CD14-positive monocyte (primary cell): ENCODE results near the gene SLC17A5. TPM values are rescaled to one million over a fixed set of nuclear protein-coding genes. Genes with fewer than 3 reads are reported as not detected.

Experiments
- DNase-seq, 3 donors: peaks; one replicate each; pipeline ENCODE4 v3.0.0-alpha.2; 2011 to 2022
- H2AFZ ChIP-seq: 2 replicates; pipeline ENCODE4 v1.6.0; 2012; ENCODE audit warnings: mild to moderate bottlenecking, low read depth, low read length, inconsistent platforms; ENCODE audit not compliant: insufficient read depth, poor library complexity, severe bottlenecking
- H3K27ac ChIP-seq, 2 donors: 1 replicate in 1 of 2; 2 replicates in 1 of 2; pipeline ENCODE4 v1.5.1; 2012 to 2013; ENCODE audit warnings: low read length in 2 of 2, control low read depth in 1 of 2, inconsistent platforms in 1 of 2, low read depth in 1 of 2, mild to moderate bottlenecking in 1 of 2
- H3K27me3 ChIP-seq, 2 donors: one replicate each; pipeline versions ENCODE4 v1.6.0 to v1.6.1; 2011 to 2013; ENCODE audit warnings: low read length in 2 of 2; ENCODE audit not compliant: control insufficient read depth in 2 of 2, insufficient read depth in 2 of 2
- H3K36me3 ChIP-seq, 2 donors: replicated peaks in 1 of 2; 1 replicate in 1 of 2; 2 replicates in 1 of 2; pipeline versions ENCODE4 v1.5.1 to v1.6.1; 2012 to 2013; ENCODE audit warnings: low read length in 2 of 2, control low read depth in 1 of 2, inconsistent platforms in 1 of 2, mild to moderate bottlenecking in 1 of 2; ENCODE audit not compliant: insufficient read depth in 2 of 2, control insufficient read depth in 1 of 2
- H3K4me1 ChIP-seq, 2 donors: 1 replicate in 1 of 2; 2 replicates in 1 of 2; pipeline versions ENCODE4 v1.5.1 to v1.6.1; 2012 to 2013; ENCODE audit warnings: low read length in 2 of 2, control low read depth in 1 of 2, inconsistent platforms in 1 of 2, mild to moderate bottlenecking in 1 of 2, moderate library complexity in 1 of 2; ENCODE audit not compliant: insufficient read depth in 2 of 2, control insufficient read depth in 1 of 2
- H3K4me2 ChIP-seq: replicated peaks from 2 replicates; pipeline ENCODE3; 2012; ENCODE audit warnings: low read length, moderate library complexity, mild to moderate bottlenecking; ENCODE audit not compliant: poor library complexity, severe bottlenecking; ENCODE audit errors: extremely low read depth
- H3K4me3 ChIP-seq, 3 experiments: fragments of 200-600 bp in 1 of 3; sonication (generic) in 1 of 3; replicated peaks in 1 of 3; 1 replicate in 2 of 3; 2 replicates in 1 of 3; pipeline ENCODE4 v1.5.1; 2011 to 2013; ENCODE audit warnings: low read length in 3 of 3, mild to moderate bottlenecking in 3 of 3, control low read depth in 2 of 3, low read depth in 2 of 3, inconsistent platforms in 1 of 3, moderate library complexity in 1 of 3
- H3K79me2 ChIP-seq: 2 replicates; pipeline ENCODE4 v1.6.0; 2012; ENCODE audit warnings: mild to moderate bottlenecking, control low read depth, inconsistent platforms, low read length, moderate library complexity; ENCODE audit not compliant: insufficient read depth
- H3K9ac ChIP-seq: 2 replicates; pipeline ENCODE4 v1.6.0; 2017; ENCODE audit warnings: low read length, mild to moderate bottlenecking; ENCODE audit not compliant: insufficient read depth, poor library complexity, severe bottlenecking
- H3K9me3 ChIP-seq, 2 donors: replicated peaks in 1 of 2; 1 replicate in 1 of 2; 2 replicates in 1 of 2; pipeline versions ENCODE4 v1.5.1 to v1.6.1; 2012 to 2013; ENCODE audit warnings: low read length in 2 of 2, control low read depth in 1 of 2; ENCODE audit not compliant: control insufficient read depth in 1 of 2, insufficient read depth in 1 of 2
- H4K20me1 ChIP-seq: 2 replicates; pipeline ENCODE4 v1.6.0; 2012; ENCODE audit warnings: mild to moderate bottlenecking, low read length, control low read depth, moderate library complexity; ENCODE audit not compliant: insufficient read depth
- H3K27ac Mint-ChIP-seq, 7 donors: one replicate each; pipeline ENCODE4 v1.8.0; 2020; ENCODE audit warnings: mild to moderate bottlenecking in 7 of 7, mixed read lengths in 7 of 7, moderate library complexity in 6 of 7, inconsistent platforms in 2 of 7
- H3K27me3 Mint-ChIP-seq, 3 donors: one replicate each; pipeline ENCODE4 v1.8.0; 2021 to 2022; ENCODE audit warnings: low read depth in 3 of 3, mild to moderate bottlenecking in 3 of 3, mixed read lengths in 3 of 3, moderate library complexity in 3 of 3, inconsistent platforms in 1 of 3
- H3K36me3 Mint-ChIP-seq, 2 donors: one replicate each; pipeline ENCODE4 v1.8.0; 2020; ENCODE audit warnings: mixed read lengths in 2 of 2, inconsistent platforms in 1 of 2, mild to moderate bottlenecking in 1 of 2
- H3K4me1 Mint-ChIP-seq: one replicate; pipeline ENCODE4 v1.8.0; 2020; ENCODE audit warnings: mild to moderate bottlenecking, mixed read lengths
- H3K4me3 Mint-ChIP-seq, 2 donors: one replicate each; pipeline ENCODE4 v1.8.0; 2020; ENCODE audit warnings: mild to moderate bottlenecking in 2 of 2, mixed read lengths in 2 of 2, moderate library complexity in 1 of 2
- H3K9me3 Mint-ChIP-seq, 7 donors: one replicate each; pipeline ENCODE4 v1.8.0; 2020 to 2022; ENCODE audit warnings: mixed read lengths in 7 of 7, mild to moderate bottlenecking in 6 of 7, moderate library complexity in 6 of 7, inconsistent platforms in 2 of 7
- WGBS: methylation state at CpG from one replicate; pipeline ENCODE4 v1.1.5; 2013; ENCODE audit warnings: missing lambda C conversion rate; ENCODE audit not compliant: insufficient coverage; 5-methylcytosine and 5-hydroxymethylcytosine counted together
- intact Hi-C, 2 donors: fragments of 100-400 bp; cut with micrococcal nuclease; formaldehyde crosslinking; loops; one replicate each; pipeline versions ENCODE4 v1.15.0 to v1.15.1; 2023
- polyA plus RNA-seq, 3 donors: library from polyadenylated mRNA; depleted of rRNA in 1 of 3; unstranded in 2 of 3; stranded (reverse) in 1 of 3; fragments of 300-500 nt in 2 of 3; fragments of >200 nt in 1 of 3; fragmentation: Illumina TruSeq in 2 of 3; gene quantifications; 1 replicate in 2 of 3; 2 replicates in 1 of 3; pipeline ENCODE4 v1.2.3, GENCODE V29; 2012 to 2021
- TF ChIP-seq, protein P1 (sequence below): fragments of 200-600 bp; IDR thresholded peaks from one replicate; pipeline ENCODE4 v1.8.0; 2022; ENCODE audit warnings: antibody characterized with exemption, mild to moderate bottlenecking

SLC17A5 gene
- polyA plus RNA-seq, 3 donors, result 5.3 to 11.6 (median 9.4) TPM

DNA sequence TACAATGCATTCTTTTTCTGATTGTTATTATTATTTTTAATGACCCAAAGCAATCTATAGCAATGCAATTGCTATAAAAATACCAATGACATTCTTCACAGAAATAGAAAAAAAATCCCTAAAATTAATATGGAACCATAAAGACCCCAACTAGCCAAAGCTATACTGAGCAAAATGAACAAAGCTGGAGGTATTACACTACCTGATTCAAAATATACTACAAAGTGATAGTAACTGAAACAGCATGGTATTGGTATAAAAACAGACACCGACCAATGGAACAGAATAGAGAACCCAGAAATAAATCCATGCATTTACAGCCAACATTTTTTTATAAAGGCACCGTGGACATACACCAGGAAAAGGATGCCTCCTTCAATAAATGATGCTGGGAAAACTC, 72.5 kb downstream of the SLC17A5 start:
- Histone ChIP-seq H3K27ac (peak overlapping the region; percentile 96 to 99), H3K79me2 (no peaks in the 10 kb centered on the region), H3K36me3 (no peaks in the 10 kb centered on the region), H2AFZ (peak overlapping the region; percentile 47), H3K4me3 (peak overlapping the region in 1 of 3 experiments; percentile 38), H3K9ac (peak overlapping the region; percentile 90), H3K4me1 (peaks cover 54 to 66% of the 10 kb centered on the region in 2 donors), H3K27me3 (no peaks in the 10 kb centered on the region), H3K4me2 (peak overlapping the region; percentile 76), H3K9me3 (no peaks in the 10 kb centered on the region), H4K20me1 (no peaks in the 10 kb centered on the region)
- intact Hi-C loops, result loop anchor here (2.0 to 10.0 kb wide), 2 partner anchors 60 to 74 kb away; partner anchors contain the start of genes EEF1A1 (in 2 of the 2) and SLC17A5 (in 1 of the 2)
- TF ChIP-seq, protein P1, sequence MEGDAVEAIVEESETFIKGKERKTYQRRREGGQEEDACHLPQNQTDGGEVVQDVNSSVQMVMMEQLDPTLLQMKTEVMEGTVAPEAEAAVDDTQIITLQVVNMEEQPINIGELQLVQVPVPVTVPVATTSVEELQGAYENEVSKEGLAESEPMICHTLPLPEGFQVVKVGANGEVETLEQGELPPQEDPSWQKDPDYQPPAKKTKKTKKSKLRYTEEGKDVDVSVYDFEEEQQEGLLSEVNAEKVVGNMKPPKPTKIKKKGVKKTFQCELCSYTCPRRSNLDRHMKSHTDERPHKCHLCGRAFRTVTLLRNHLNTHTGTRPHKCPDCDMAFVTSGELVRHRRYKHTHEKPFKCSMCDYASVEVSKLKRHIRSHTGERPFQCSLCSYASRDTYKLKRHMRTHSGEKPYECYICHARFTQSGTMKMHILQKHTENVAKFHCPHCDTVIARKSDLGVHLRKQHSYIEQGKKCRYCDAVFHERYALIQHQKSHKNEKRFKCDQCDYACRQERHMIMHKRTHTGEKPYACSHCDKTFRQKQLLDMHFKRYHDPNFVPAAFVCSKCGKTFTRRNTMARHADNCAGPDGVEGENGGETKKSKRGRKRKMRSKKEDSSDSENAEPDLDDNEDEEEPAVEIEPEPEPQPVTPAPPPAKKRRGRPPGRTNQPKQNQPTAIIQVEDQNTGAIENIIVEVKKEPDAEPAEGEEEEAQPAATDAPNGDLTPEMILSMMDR, result no peak
- DNase-seq, result no peak
- peaks cover 55% of the 10 kb centered on the region for H3K4me1 Mint-ChIP-seq
- peak overlapping the region; percentile 96 to 100 (median 99) for H3K27ac Mint-ChIP-seq
- 70% methylated on average over 2 of the region's 2 CpGs for WGBS
- H3K27me3 Mint-ChIP-seq, result no peaks in the 10 kb centered on the region
- H3K9me3 Mint-ChIP-seq, result peaks cover 0 to 3% (median 1%) of the 10 kb centered on the region in 7 donors
- H3K4me3 Mint-ChIP-seq, result no peak overlapping the region
- H3K36me3 Mint-ChIP-seq, result peaks cover 0 to 2% of the 10 kb centered on the region in 2 donors

DNA sequence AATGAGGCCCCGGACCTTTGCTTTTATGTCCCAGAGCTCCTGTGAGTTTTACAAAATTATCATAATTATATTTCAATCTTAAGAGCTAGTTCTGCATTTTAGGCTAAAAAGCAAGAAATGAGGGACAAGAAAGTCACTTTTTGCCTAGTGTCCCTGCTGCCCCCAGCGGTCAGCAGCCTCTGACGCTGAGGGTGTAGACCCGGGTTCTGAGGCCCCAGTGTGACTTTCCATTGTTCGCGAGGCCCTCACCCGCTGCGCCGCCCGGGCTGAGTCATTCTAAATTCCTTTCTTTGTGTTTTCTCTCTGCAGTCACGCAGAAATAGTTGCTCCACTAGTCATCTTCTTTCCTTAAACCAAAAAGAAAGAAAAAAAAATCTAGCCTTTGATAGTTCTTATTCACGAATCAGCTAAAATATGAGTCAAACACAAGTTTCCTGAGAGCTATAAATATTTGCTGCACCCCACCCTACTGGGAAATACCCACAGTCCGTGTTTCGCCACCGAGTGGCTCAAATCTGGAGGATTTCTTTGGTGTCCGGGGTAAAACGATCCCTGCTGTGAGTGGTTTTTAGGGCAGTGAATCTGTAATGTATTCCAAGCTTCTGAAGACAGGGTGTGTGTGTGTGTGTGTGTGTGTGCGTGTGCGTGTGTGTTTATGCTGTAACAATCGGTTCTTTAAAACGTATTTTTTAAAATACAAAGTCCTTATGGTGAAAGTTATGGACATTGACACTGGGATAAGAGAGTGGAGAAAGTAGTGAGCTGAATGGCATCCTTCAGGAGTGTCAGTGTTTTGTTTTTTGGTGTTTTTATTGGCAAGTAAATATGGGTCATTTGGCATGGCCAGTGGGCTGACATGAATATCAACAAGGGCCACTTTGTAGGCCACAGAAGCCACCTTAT, 73.3 kb downstream of the SLC17A5 start:
- peaks cover 50% of the 10 kb centered on the region for H3K4me1 Mint-ChIP-seq
- Histone ChIP-seq H3K9me3 (no peaks in the 10 kb centered on the region), H3K27me3 (no peaks in the 10 kb centered on the region), H3K4me1 (peaks cover 48 to 59% of the 10 kb centered on the region in 2 donors), H3K4me2 (peak overlapping the region; percentile 76), H4K20me1 (no peaks in the 10 kb centered on the region), H3K27ac (peak overlapping the region; percentile 96 to 99), H3K36me3 (no peaks in the 10 kb centered on the region), H2AFZ (peak overlapping the region; percentile 77), H3K79me2 (no peaks in the 10 kb centered on the region), H3K9ac (peak overlapping the region; percentile 90), H3K4me3 (peak overlapping the region; percentile 23 to 62 (median 24))
- intact Hi-C loops, result loop anchor here (2.0 to 10.0 kb wide), 2 partner anchors 60 to 74 kb away; partner anchors contain the start of genes EEF1A1 (in 2 of the 2) and SLC17A5 (in 1 of the 2)
- peak; percentile 96 to 97 (median 97) for DNase-seq
- TF ChIP-seq, protein P1, result peak; percentile 45
- peaks cover 0 to 6% (median 2%) of the 10 kb centered on the region in 7 donors for H3K9me3 Mint-ChIP-seq
- H3K27ac Mint-ChIP-seq, result peak overlapping the region; percentile 96 to 100 (median 99)
- whole genome bisulfite sequencing, result 0% methylated on average over 15 of the region's 21 CpGs
- H3K4me3 Mint-ChIP-seq, result peak overlapping the region; percentile 62 to 80
- no peaks in the 10 kb centered on the region for H3K27me3 Mint-ChIP-seq
- peaks cover 0 to 3% of the 10 kb centered on the region in 2 donors for H3K36me3 Mint-ChIP-seq
